Measurements from ENCODE around the gene FAAH. TPM values are rescaled to one million over a fixed set of nuclear protein-coding genes. Genes with fewer than 3 reads are reported as not detected.

The FAAH gene
- polyA plus RNA-seq, 1 of the 3 experiments (the other 2 are of a cell fraction) = 1.2 TPM

- DNase-seq = no peak
- WGBS (ENCODE audit: low lambda C conversion rate) = 51% methylated on average over 4 of the region's 4 CpGs
- CTCF ChIA-PET = interaction anchor here (1.7 to 11.4 kb wide), 5 partner anchors 8 to 287 kb away, joined by 4 to 150 read pairs (median 12); a partner anchor contains a TSS
Observed at GRCh38 chr1:46437723-46438122, 43.6 kb downstream of the FAAH start.

GRCh38 chr1:46438346-46438745 lies 44.2 kb downstream of the FAAH start:
- no peak overlapping the region for H3K27ac ChIP-seq (ENCODE audit: low read depth in 2 of 2, low read length in 1 of 2)
- ChIA-PET POLR2A (no interaction called here), CTCF (interaction anchor here (1.4 to 11.4 kb wide), 6 partner anchors 7 to 110 kb away, joined by 4 to 150 read pairs (median 8); a partner anchor contains a TSS)
- H3K4me1 ChIP-seq (ENCODE audit: control insufficient read depth in 1 of 2, insufficient read depth in 2 of 2, low read depth in 1 of 2, low read length in 1 of 2) = peaks cover 0 to 6% of the 10 kb centered on the region in 2 experiments; a peak in 1 of 4 replicates
- peaks cover 29% of the 10 kb centered on the region for H3K27me3 ChIP-seq (ENCODE audit: insufficient read depth)
- no peak for TF ChIP-seq CHD2 (IDR thresholded peaks at IDR 0.05; ENCODE audit: low read length, partially characterized antibody)
- no peak overlapping the region for H3K4me2 ChIP-seq
- no peaks in the 10 kb centered on the region for H3K79me2 ChIP-seq (ENCODE audit: insufficient read depth)
- H3K4me3 ChIP-seq (ENCODE audit: low read depth in 2 of 2, low read length in 1 of 2) = no peak overlapping the region
- no peak overlapping the region for H3K9ac ChIP-seq
- no peak overlapping the region for H2AFZ ChIP-seq (ENCODE audit: low read depth)
- DNase-seq = no peak
- no peaks in the 10 kb centered on the region for H3K9me2 ChIP-seq
- no peaks in the 10 kb centered on the region for H3F3A ChIP-seq (replicated peaks; ENCODE audit: insufficient read depth)
- no peaks in the 10 kb centered on the region for H3K9me3 ChIP-seq
- H3K36me3 ChIP-seq (replicated peaks in 1 of 2; ENCODE audit: control insufficient read depth in 1 of 2, insufficient read depth in 2 of 2, low read length in 1 of 2) = no peaks in the 10 kb centered on the region
- WGBS (ENCODE audit: low lambda C conversion rate) = 43% methylated on average over 3 of the region's 6 CpGs
- H4K20me1 ChIP-seq (ENCODE audit: insufficient read depth) = no peaks in the 10 kb centered on the region

More at GRCh38 chr1:46437723-46438122, 43.6 kb downstream of the FAAH start:
- H3F3A ChIP-seq (replicated peaks; ENCODE audit: insufficient read depth) = no peaks in the 10 kb centered on the region
- peaks cover 0 to 4% of the 10 kb centered on the region in 2 experiments; a peak in 1 of 4 replicates for H3K4me1 ChIP-seq (ENCODE audit: control insufficient read depth in 1 of 2, insufficient read depth in 2 of 2, low read depth in 1 of 2, low read length in 1 of 2)
- H3K36me3 ChIP-seq (replicated peaks in 1 of 2; ENCODE audit: control insufficient read depth in 1 of 2, insufficient read depth in 2 of 2, low read length in 1 of 2) = no peaks in the 10 kb centered on the region
- H2AFZ ChIP-seq (ENCODE audit: low read depth) = no peak overlapping the region
- H3K9me3 ChIP-seq = no peaks in the 10 kb centered on the region
- POLR2A ChIA-PET = interaction anchor here (0.6 to 1.0 kb wide), 2 partner anchors 9 to 98 kb away, joined by 3 to 4 read pairs; no protein-coding TSS in a partner anchor
- no peaks in the 10 kb centered on the region for H3K79me2 ChIP-seq (ENCODE audit: insufficient read depth)
- H3K9ac ChIP-seq = no peak overlapping the region
- no peak for TF ChIP-seq EZH2phosphoT487 (IDR thresholded peaks at IDR 0.05; ENCODE audit: borderline replicate concordance, low read depth)
- no peak for TF ChIP-seq TAF1 (IDR thresholded peaks at IDR 0.05; ENCODE audit: borderline replicate concordance, low read depth, low read length)
- no peak for TF ChIP-seq TCF12 (IDR thresholded peaks at IDR 0.05)
- no peak for TF ChIP-seq NFIC (IDR thresholded peaks at IDR 0.05; ENCODE audit: borderline replicate concordance)
- no peak overlapping the region for H3K27ac ChIP-seq (ENCODE audit: low read depth in 2 of 2, low read length in 1 of 2)
- H3K4me3 ChIP-seq (ENCODE audit: low read depth in 2 of 2, low read length in 1 of 2) = no peak overlapping the region
- no peaks in the 10 kb centered on the region for H4K20me1 ChIP-seq (ENCODE audit: insufficient read depth)
- H3K27me3 ChIP-seq (ENCODE audit: insufficient read depth) = peaks cover 29% of the 10 kb centered on the region
- no peak overlapping the region for H3K4me2 ChIP-seq
- H3K9me2 ChIP-seq = no peaks in the 10 kb centered on the region

GRCh38 chr1:46440478-46440877 lies 46.4 kb downstream of the FAAH start:
- H3K9ac ChIP-seq = no peak overlapping the region
- H3K9me3 ChIP-seq = no peaks in the 10 kb centered on the region
- no peaks in the 10 kb centered on the region for H3K79me2 ChIP-seq (ENCODE audit: insufficient read depth)
- no peak for TF ChIP-seq TCF12 (IDR thresholded peaks at IDR 0.05)
- TF ChIP-seq, protein P1, sequence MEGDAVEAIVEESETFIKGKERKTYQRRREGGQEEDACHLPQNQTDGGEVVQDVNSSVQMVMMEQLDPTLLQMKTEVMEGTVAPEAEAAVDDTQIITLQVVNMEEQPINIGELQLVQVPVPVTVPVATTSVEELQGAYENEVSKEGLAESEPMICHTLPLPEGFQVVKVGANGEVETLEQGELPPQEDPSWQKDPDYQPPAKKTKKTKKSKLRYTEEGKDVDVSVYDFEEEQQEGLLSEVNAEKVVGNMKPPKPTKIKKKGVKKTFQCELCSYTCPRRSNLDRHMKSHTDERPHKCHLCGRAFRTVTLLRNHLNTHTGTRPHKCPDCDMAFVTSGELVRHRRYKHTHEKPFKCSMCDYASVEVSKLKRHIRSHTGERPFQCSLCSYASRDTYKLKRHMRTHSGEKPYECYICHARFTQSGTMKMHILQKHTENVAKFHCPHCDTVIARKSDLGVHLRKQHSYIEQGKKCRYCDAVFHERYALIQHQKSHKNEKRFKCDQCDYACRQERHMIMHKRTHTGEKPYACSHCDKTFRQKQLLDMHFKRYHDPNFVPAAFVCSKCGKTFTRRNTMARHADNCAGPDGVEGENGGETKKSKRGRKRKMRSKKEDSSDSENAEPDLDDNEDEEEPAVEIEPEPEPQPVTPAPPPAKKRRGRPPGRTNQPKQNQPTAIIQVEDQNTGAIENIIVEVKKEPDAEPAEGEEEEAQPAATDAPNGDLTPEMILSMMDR (IDR thresholded peaks at IDR 0.05) = no peak
- TF ChIP-seq GATA2 (CRISPR knock-in tag; IDR thresholded peaks at IDR 0.05) = no peak
- TF ChIP-seq SMC3 (IDR thresholded peaks at IDR 0.05; ENCODE audit: low read depth, low read length) = no peak
- no peak for TF ChIP-seq EZH2phosphoT487 (IDR thresholded peaks at IDR 0.05; ENCODE audit: borderline replicate concordance, low read depth)
- no peak for TF ChIP-seq USF2 (IDR thresholded peaks at IDR 0.05; ENCODE audit: borderline replicate concordance, low read depth, low read length)
- H3K4me1 ChIP-seq (ENCODE audit: control insufficient read depth in 1 of 2, insufficient read depth in 2 of 2, low read depth in 1 of 2, low read length in 1 of 2) = peaks cover 0 to 6% of the 10 kb centered on the region in 2 experiments; a peak in 1 of 4 replicates
- H3K9me2 ChIP-seq = no peaks in the 10 kb centered on the region
- no CpG with 5 or more reads among the region's 2 CpGs for WGBS (ENCODE audit: low lambda C conversion rate)
- ChIA-PET CTCF (interaction anchor here (0.9 to 11.4 kb wide), 8 partner anchors 12 to 286 kb away, joined by 3 to 150 read pairs (median 5); no protein-coding TSS in a partner anchor), POLR2A (no interaction called here)
- H4K20me1 ChIP-seq (ENCODE audit: insufficient read depth) = no peaks in the 10 kb centered on the region
- no peak overlapping the region for H3K27ac ChIP-seq (ENCODE audit: low read depth in 2 of 2, low read length in 1 of 2)
- no peak overlapping the region for H3K4me2 ChIP-seq
- H2AFZ ChIP-seq (ENCODE audit: low read depth) = no peak overlapping the region
- no peaks in the 10 kb centered on the region for H3K36me3 ChIP-seq (replicated peaks in 1 of 2; ENCODE audit: control insufficient read depth in 1 of 2, insufficient read depth in 2 of 2, low read length in 1 of 2)
- peaks cover 20% of the 10 kb centered on the region for H3K27me3 ChIP-seq (ENCODE audit: insufficient read depth)
- no peaks in the 10 kb centered on the region for H3F3A ChIP-seq (replicated peaks; ENCODE audit: insufficient read depth)
- DNase-seq = no peak
- no peak overlapping the region for H3K4me3 ChIP-seq (ENCODE audit: low read depth in 2 of 2, low read length in 1 of 2)
